Subcutaneous adipose tissue (tissue), 4 donors: ENCODE data around the gene VTI1A. TPM values are rescaled to one million over a fixed set of nuclear protein-coding genes. Genes with fewer than 3 reads are reported as not detected.

ENCODE experiments used
- CTCF ChIP-seq: fragments of 450-650 bp; IDR thresholded peaks from one replicate; pipeline ENCODE4 v1.5.1; 2016; ENCODE audit warnings: low read depth, mild to moderate bottlenecking, control low read depth, antibody characterized with exemption, moderate library complexity
- total RNA-seq, 4 donors: library from RNA; depleted of rRNA; stranded (reverse); fragments of >200 nt; gene quantifications; one replicate each; pipeline ENCODE4 v1.1.0, GENCODE V29; 2016

Gene VTI1A
- total RNA-seq, 4 donors from 2014 or later: 48.4 to 70.3 (median 61.9) TPM

- no peak for TF ChIP-seq CTCF
Measured at GRCh38 chr10:112507988-112508387, 61.0 kb downstream of the VTI1A start.

GRCh38 chr10:112509558-112510291 is 62.7 kb downstream of the VTI1A start:
- no peak for TF ChIP-seq CTCF

GRCh38 chr10:112510384-112510783 is 63.4 kb downstream of the VTI1A start:
- no peak for TF ChIP-seq CTCF

GRCh38 chr10:112512294-112512693 is 65.3 kb downstream of the VTI1A start:
- TF ChIP-seq CTCF: no peak

- TF ChIP-seq CTCF: no peak
Measured at GRCh38 chr10:112515126-112515525, 68.1 kb downstream of the VTI1A start.

DNA sequence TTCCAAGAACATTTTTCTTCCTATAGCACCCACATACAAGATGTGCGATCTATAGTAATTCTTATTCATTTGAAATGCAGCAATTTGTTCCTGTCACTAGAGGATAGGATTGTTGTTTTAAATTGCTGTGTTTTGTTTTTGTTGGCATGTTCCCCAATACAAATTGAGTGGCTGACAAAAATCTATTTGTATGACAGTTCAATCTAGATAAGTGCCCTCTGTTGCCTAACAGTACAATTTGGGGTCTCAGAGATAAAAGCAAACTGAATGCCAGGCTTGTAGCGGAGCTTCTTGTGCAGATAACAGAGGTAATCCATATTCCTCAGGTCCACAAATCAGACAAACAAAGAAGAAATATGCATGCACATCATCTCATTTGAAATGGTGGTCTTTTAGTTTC is 68.8 kb downstream of the VTI1A start:
- TF ChIP-seq CTCF: no peak

GRCh38 chr10:112517451-112517862 is 70.4 kb downstream of the VTI1A start:
- no peak for TF ChIP-seq CTCF
